Measurements from ENCODE around the gene SLC14A1.
A peak's percentile ranks its signal among the peaks of the same experiment; 100 is the strongest.

Gene SLC14A1

DNA sequence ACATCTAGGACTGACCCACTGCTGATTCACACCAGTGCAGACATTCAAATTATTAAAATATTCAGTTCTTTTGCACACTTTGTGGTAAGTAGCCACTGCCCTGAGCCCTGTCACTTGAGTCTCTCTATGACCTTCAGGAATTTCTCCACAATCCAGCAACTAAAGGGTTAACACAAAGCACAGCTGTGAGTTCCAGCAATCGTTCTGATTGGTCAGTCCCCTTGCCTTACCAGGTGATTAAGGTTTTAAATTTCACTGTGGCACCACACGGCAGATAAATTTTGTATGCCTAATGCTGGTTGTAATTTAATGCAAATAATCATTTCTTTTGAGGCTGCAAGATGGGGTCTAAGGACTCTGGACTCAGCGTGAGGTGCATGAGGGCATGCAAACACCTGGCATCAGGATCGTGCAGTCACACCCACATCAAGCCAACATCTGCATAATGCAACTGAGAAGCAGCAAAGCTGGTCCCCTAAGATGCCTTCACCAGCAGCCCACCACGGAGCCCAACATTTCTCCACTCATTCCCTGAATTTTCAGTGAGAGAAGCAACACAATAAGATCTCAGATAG lies 36.6 kb downstream of the SLC14A1 start:
- TF ChIP-seq Cebpa-rat (IDR thresholded peaks at IDR 0.05) = no peak
- Histone ChIP-seq H3K4me1 (peaks cover 24 to 66% (median 47%) of the 10 kb centered on the region in 10 experiments), H3K9me3 (replicated peaks in 1 of 11) (peaks cover 0 to 16% (median 10%) of the 10 kb centered on the region in 11 experiments; a peak in 12 of 22 replicates), H3K4me2 (peak overlapping the region in 7 of 11 experiments; percentile 6 to 41 (median 18); a peak in 8 of 22 replicates), H3K4me3 (no peak overlapping the region), H3K27me3 (peaks cover 0 to 7% (median 0%) of the 10 kb centered on the region in 11 experiments; a peak in 1 of 22 replicates), H3K27ac (no peak overlapping the region), H3K36me3 (no peaks in the 10 kb centered on the region), H3K9ac (no peak overlapping the region), H4K20me1 (no peaks in the 10 kb centered on the region)

- no peaks in the 10 kb centered on the region for H3K36me3 ChIP-seq
- H3K4me2 ChIP-seq = peak overlapping the region in 8 of 11 experiments; percentile 4 to 41 (median 14); a peak in 9 of 22 replicates
- H3K4me1 ChIP-seq = peaks cover 18 to 56% (median 37%) of the 10 kb centered on the region in 10 experiments
- no peak overlapping the region for H3K27ac ChIP-seq
- H3K27me3 ChIP-seq = peaks cover 0 to 6% (median 0%) of the 10 kb centered on the region in 11 experiments; a peak in 1 of 22 replicates
- no peaks in the 10 kb centered on the region for H4K20me1 ChIP-seq
- peaks cover 0 to 16% (median 10%) of the 10 kb centered on the region in 11 experiments; a peak in 12 of 22 replicates for H3K9me3 ChIP-seq (replicated peaks in 1 of 11)
- H3K4me3 ChIP-seq = no peak overlapping the region
- no peak for TF ChIP-seq Cebpa-rat (IDR thresholded peaks at IDR 0.05)
- no peak overlapping the region for H3K9ac ChIP-seq
Measured at GRCh38 chr18:45761512-45762114, 37.6 kb downstream of the SLC14A1 start.

GRCh38 chr18:45764000-45764686 lies 40.2 kb downstream of the SLC14A1 start:
- Histone ChIP-seq H3K27ac (no peak overlapping the region), H3K4me2 (peak overlapping the region; percentile 47 to 74 (median 60))

DNA sequence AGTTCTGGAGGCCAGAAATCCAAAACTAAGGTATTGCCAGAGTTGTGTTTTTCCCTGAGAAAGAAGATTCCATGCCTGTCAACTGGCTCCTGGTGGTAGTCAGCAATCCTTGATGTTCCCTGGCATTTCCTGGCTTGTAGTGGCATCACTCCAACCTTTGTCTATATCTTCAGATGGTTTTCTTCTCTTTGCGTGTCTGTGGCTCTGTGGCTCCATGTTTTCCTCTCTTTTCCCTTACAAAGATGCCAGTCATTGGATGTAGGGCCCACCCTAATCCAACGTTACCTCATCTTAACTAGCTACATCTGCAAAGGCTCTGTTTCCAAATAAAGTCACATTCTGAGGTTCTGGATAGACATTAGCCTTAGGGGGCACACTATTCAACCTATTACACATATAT lies 41.8 kb downstream of the SLC14A1 start:
- peaks cover 0 to 4% (median 0%) of the 10 kb centered on the region in 11 experiments; a peak in 1 of 22 replicates for H3K27me3 ChIP-seq

More at GRCh38 chr18:45764000-45764686, 40.2 kb downstream of the SLC14A1 start:
- Histone ChIP-seq H3K9ac (no peak overlapping the region), H4K20me1 (no peaks in the 10 kb centered on the region), H3K4me3 (no peak overlapping the region), H3K27me3 (0 out of 22 replicates have a peak, but pooled peaks cover 0 to 1% (median 0%) of the 10 kb centered on the region in 11 experiments), H3K36me3 (no peaks in the 10 kb centered on the region), H3K4me1 (peaks cover 18 to 50% (median 37%) of the 10 kb centered on the region in 10 experiments), H3K9me3 (replicated peaks in 1 of 11) (peaks cover 0 to 9% (median 0%) of the 10 kb centered on the region in 11 experiments; a peak in 2 of 22 replicates)
- TF ChIP-seq Cebpa-rat (IDR thresholded peaks at IDR 0.05) = no peak

GRCh38 chr18:45771587-45772480 lies 47.9 kb downstream of the SLC14A1 start:
- Histone ChIP-seq H3K4me1 (peaks cover 14 to 54% (median 42%) of the 10 kb centered on the region in 10 experiments), H3K4me2 (peak overlapping the region in 8 of 11 experiments; percentile 22 to 91 (median 65); a peak in 13 of 22 replicates), H3K4me3 (no peak overlapping the region), H3K36me3 (no peaks in the 10 kb centered on the region), H3K27me3 (peaks cover 10 to 27% (median 19%) of the 10 kb centered on the region in 11 experiments; a peak in 20 of 22 replicates), H4K20me1 (no peaks in the 10 kb centered on the region), H3K9me3 (replicated peaks in 1 of 11) (peaks cover 3 to 40% (median 12%) of the 10 kb centered on the region in 11 experiments; a peak in 14 of 22 replicates), H3K27ac (no peak overlapping the region), H3K9ac (no peak overlapping the region)
- TF ChIP-seq Cebpa-rat (IDR thresholded peaks at IDR 0.05) = no peak

More for the DNA sequence above, 41.8 kb downstream of the SLC14A1 start:
- H3K4me2 ChIP-seq = no peak overlapping the region; a peak in 1 of 22 replicates
- no peak overlapping the region for H3K4me3 ChIP-seq
- peaks cover 15 to 35% (median 25%) of the 10 kb centered on the region in 10 experiments for H3K4me1 ChIP-seq
- no peak for TF ChIP-seq Cebpa-rat (IDR thresholded peaks at IDR 0.05)
- H3K9me3 ChIP-seq (replicated peaks in 1 of 11) = peaks cover 0 to 20% (median 3%) of the 10 kb centered on the region in 11 experiments; a peak in 5 of 22 replicates
- H4K20me1 ChIP-seq = no peaks in the 10 kb centered on the region
- no peak overlapping the region for H3K27ac ChIP-seq
- H3K9ac ChIP-seq = no peak overlapping the region
- no peaks in the 10 kb centered on the region for H3K36me3 ChIP-seq

DNA sequence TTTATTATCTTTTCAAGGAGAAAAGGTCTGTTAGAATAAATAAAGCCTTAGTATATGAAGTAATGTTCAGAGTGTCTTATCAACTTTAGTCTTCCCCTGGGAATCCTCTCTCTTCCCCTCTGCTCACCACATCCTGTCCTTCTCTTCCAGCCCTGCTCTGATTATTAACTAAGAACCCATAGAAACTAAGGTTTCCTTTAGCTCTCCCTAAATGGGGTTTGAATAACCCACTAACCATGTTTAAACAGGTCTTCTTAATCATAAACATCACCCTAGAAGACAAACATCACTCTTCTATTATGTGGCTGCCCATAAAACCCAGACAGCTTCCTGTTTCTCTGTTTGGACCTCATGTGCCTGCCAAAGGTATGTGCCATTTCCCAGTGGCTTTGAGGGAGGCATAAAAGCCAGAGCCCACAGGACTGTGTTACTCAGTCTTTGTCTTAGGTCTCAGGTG lies 50.1 kb downstream of the SLC14A1 start:
- Histone ChIP-seq H3K27ac (peak overlapping the region in 7 of 11 experiments; percentile 10 to 61 (median 51); a peak in 11 of 22 replicates), H3K9me3 (replicated peaks in 1 of 11) (peaks cover 3 to 37% (median 11%) of the 10 kb centered on the region in 11 experiments; a peak in 14 of 22 replicates), H3K27me3 (peaks cover 10 to 27% (median 19%) of the 10 kb centered on the region in 11 experiments; a peak in 20 of 22 replicates), H3K4me2 (peak overlapping the region; percentile 23 to 91 (median 82)), H4K20me1 (no peaks in the 10 kb centered on the region), H3K9ac (peak overlapping the region in 1 of 11 experiments; percentile 2; a peak in 1 of 22 replicates), H3K4me1 (peaks cover 14 to 54% (median 42%) of the 10 kb centered on the region in 10 experiments), H3K4me3 (peak overlapping the region in 3 of 10 experiments; percentile 0 to 21 (median 14); a peak in 5 of 20 replicates), H3K36me3 (no peaks in the 10 kb centered on the region)
- no peak for TF ChIP-seq Cebpa-rat (IDR thresholded peaks at IDR 0.05)

DNA sequence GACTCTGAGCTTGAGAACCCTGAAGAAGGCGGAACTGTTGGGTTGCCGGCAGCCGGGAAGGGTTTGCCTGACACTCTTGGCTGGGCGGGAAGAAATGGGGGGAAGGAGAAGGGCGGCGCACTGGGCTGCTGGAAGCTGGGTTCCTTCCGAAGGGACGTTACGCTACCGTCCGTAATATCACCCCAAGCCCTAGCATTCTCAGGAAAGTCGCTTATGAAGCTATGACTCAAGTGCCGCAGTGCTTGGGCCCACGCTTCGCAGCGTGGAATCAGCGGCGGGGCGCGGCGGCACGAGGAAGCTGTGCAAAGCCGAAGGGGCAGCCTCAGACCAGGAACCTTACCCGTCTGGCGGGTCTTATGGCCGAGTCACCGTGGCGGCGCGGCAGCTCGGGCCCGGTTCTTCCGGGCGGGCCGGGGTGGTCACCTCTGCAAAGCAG lies 51.3 kb downstream of the SLC14A1 start:
- Histone ChIP-seq H3K4me3 (peak overlapping the region; percentile 44 to 65 (median 52)), H3K27me3 (peaks cover 10 to 23% (median 19%) of the 10 kb centered on the region in 11 experiments; a peak in 20 of 22 replicates), H3K9me3 (replicated peaks in 1 of 11) (peaks cover 0 to 26% (median 8%) of the 10 kb centered on the region in 11 experiments; a peak in 14 of 22 replicates), H3K9ac (peak overlapping the region; percentile 34 to 76 (median 62); a peak in 20 of 22 replicates), H4K20me1 (no peaks in the 10 kb centered on the region), H3K4me2 (peak overlapping the region; percentile 67 to 91 (median 82)), H3K4me1 (peaks cover 14 to 54% (median 42%) of the 10 kb centered on the region in 10 experiments), H3K27ac (peak overlapping the region; percentile 14 to 67 (median 62); a peak in 18 of 22 replicates), H3K36me3 (no peaks in the 10 kb centered on the region)
- TF ChIP-seq Cebpa-rat (IDR thresholded peaks at IDR 0.05) = no peak

All from BLaER1 treated with 17β-estradiol and CSF1 and Interleukin-3, amounts not matched to agents 10 nM and 100 nM (cell line).